ENCODE measurements around the gene DNAJC5G. TPM values are rescaled to one million over a fixed set of nuclear protein-coding genes. Genes with fewer than 3 reads are reported as not detected.
"Not testable (repeated sequence)": the region's sequence is repeated elsewhere in the genome, so short reads cannot be mapped to it uniquely, and the experiment has no call there.

The DNAJC5G gene
- total RNA-seq, 1 donor from 2014 or later: not detected

GRCh38 chr2:27309651-27310050, 34.4 kb downstream of the DNAJC5G start:
- DNase-seq: no peak

GRCh38 chr2:27312152-27312551, 36.9 kb downstream of the DNAJC5G start:
- no peak for DNase-seq

GRCh38 chr2:27313882-27314645, 38.8 kb downstream of the DNAJC5G start:
- DNase-seq: no peak

GRCh38 chr2:27314709-27315108, 39.5 kb downstream of the DNAJC5G start:
- no peak for DNase-seq

GRCh38 chr2:27315122-27315521, 39.9 kb downstream of the DNAJC5G start:
- no peak for DNase-seq

- no peak for DNase-seq
Measured at GRCh38 chr2:27316655-27317412, 41.6 kb downstream of the DNAJC5G start.

- not testable (repeated sequence) for DNase-seq
Measured at GRCh38 chr2:27319839-27320238, 44.6 kb downstream of the DNAJC5G start.

- DNase-seq: no peak
Measured at GRCh38 chr2:27320958-27321543, 45.8 kb downstream of the DNAJC5G start.

- no peak for DNase-seq
Measured at GRCh38 chr2:27322301-27322765, 47.1 kb downstream of the DNAJC5G start.

GRCh38 chr2:27322766-27323595, 47.7 kb downstream of the DNAJC5G start, which contains the start of gene MPV17:
Gene MPV17, minus strand, starts transcription at chr2:27323097. Its CDS starts 580 bp downstream, at chr2:27322517.
- DNase-seq: peak; percentile 97

GRCh38 chr2:27323596-27324285, 48.5 kb downstream of the DNAJC5G start:
- no peak for DNase-seq

GRCh38 chr2:27324720-27325119, 49.5 kb downstream of the DNAJC5G start:
- DNase-seq: no peak

Other genes starting within 250 kb of the DNAJC5G start
- gene TMEM214, start 242.5 kb upstream of the DNAJC5G start, total RNA-seq: 21.0 TPM
- gene AGBL5, start 223.8 kb upstream of the DNAJC5G start, total RNA-seq: 8.9 TPM
- 209 TPM for gene OST4, start 203.8 kb upstream of the DNAJC5G start, total RNA-seq
- 82.0 TPM for gene EMILIN1, start 196.8 kb upstream of the DNAJC5G start, total RNA-seq
- 1.6 TPM for gene KHK, start 188.7 kb upstream of the DNAJC5G start, total RNA-seq
- 1.6 TPM for gene CGREF1, start 156.3 kb upstream of the DNAJC5G start, total RNA-seq
- 1.3 TPM for gene ABHD1, start 151.6 kb upstream of the DNAJC5G start, total RNA-seq
- gene PREB, start 140.8 kb upstream of the DNAJC5G start, total RNA-seq: 52.6 TPM
- not detected for gene PRR30, start 136.0 kb upstream of the DNAJC5G start, total RNA-seq
- not detected for gene TCF23, start 126.4 kb upstream of the DNAJC5G start, total RNA-seq
- 114 TPM for gene ATRAID, start 63.4 kb upstream of the DNAJC5G start, total RNA-seq
- gene SLC5A6, start 63.2 kb upstream of the DNAJC5G start, total RNA-seq: 26.1 TPM
- 33.7 TPM for gene CAD, start 58.1 kb upstream of the DNAJC5G start, total RNA-seq
- gene SLC30A3, start 12.4 kb upstream of the DNAJC5G start, total RNA-seq: not detected
- 40.5 TPM for gene TRIM54, start 7.0 kb downstream of the DNAJC5G start, total RNA-seq
- gene UCN, start 33.0 kb downstream of the DNAJC5G start, total RNA-seq: not detected
- gene MPV17, start 47.7 kb downstream of the DNAJC5G start, total RNA-seq: 34.6 TPM
- 30.3 TPM for gene GTF3C2, start 81.3 kb downstream of the DNAJC5G start, total RNA-seq
- gene EIF2B4, start 94.9 kb downstream of the DNAJC5G start, total RNA-seq: 21.2 TPM
- gene SNX17, start 95.2 kb downstream of the DNAJC5G start, total RNA-seq: 80.9 TPM
- gene ZNF513, start 105.3 kb downstream of the DNAJC5G start, total RNA-seq: 9.4 TPM
- gene PPM1G, start 134.2 kb downstream of the DNAJC5G start, total RNA-seq: 41.3 TPM
- gene NRBP1, start 153.2 kb downstream of the DNAJC5G start, total RNA-seq: 93.0 TPM
- 6.2 TPM for gene KRTCAP3, start 166.9 kb downstream of the DNAJC5G start, total RNA-seq
- 23.1 TPM for gene IFT172, start 214.3 kb downstream of the DNAJC5G start, total RNA-seq
- gene FNDC4, start 219.8 kb downstream of the DNAJC5G start, total RNA-seq: 9.5 TPM
- gene GCKR, start 221.4 kb downstream of the DNAJC5G start, total RNA-seq: not detected